ENCODE data around the gene MICAL2.

MICAL2 gene

GRCh38 chr11:12195768-12196167, 85.4 kb downstream of the MICAL2 start:
- no peak overlapping the region for H3K27ac ChIP-seq
- no peak overlapping the region for H3K4me3 ChIP-seq (ENCODE audit: low read depth in 1 of 2, low read length in 1 of 2)
- H3K27me3 ChIP-seq, result no peaks in the 10 kb centered on the region
- TF ChIP-seq CTCF (IDR thresholded peaks at IDR 0.05), result no peak
- H3K4me1 ChIP-seq (ENCODE audit: control insufficient read depth in 1 of 2, insufficient read depth in 1 of 2, low read depth in 1 of 2, low read length in 1 of 2), result no peaks in the 10 kb centered on the region
- H3K9me3 ChIP-seq, result no peaks in the 10 kb centered on the region
- H3K36me3 ChIP-seq, result no peaks in the 10 kb centered on the region

- H3K27ac ChIP-seq, result no peak overlapping the region
- H3K9me3 ChIP-seq, result no peaks in the 10 kb centered on the region
- no peak overlapping the region for H3K4me3 ChIP-seq (ENCODE audit: low read depth in 1 of 2, low read length in 1 of 2)
- H3K27me3 ChIP-seq, result no peaks in the 10 kb centered on the region
- H3K36me3 ChIP-seq, result no peaks in the 10 kb centered on the region
- no peak for TF ChIP-seq CTCF (IDR thresholded peaks at IDR 0.05)
- H3K4me1 ChIP-seq (ENCODE audit: control insufficient read depth in 1 of 2, insufficient read depth in 1 of 2, low read depth in 1 of 2, low read length in 1 of 2), result no peaks in the 10 kb centered on the region
These were observed 85.9 kb downstream of the MICAL2 start for GRCh38 chr11:12196308-12196707.

- H3K36me3 ChIP-seq, result no peaks in the 10 kb centered on the region
- no peak overlapping the region for H3K27ac ChIP-seq
- no peaks in the 10 kb centered on the region for H3K4me1 ChIP-seq (ENCODE audit: control insufficient read depth in 1 of 2, insufficient read depth in 1 of 2, low read depth in 1 of 2, low read length in 1 of 2)
- H3K4me3 ChIP-seq (ENCODE audit: low read depth in 1 of 2, low read length in 1 of 2), result no peak overlapping the region
- no peaks in the 10 kb centered on the region for H3K27me3 ChIP-seq
- no peak for TF ChIP-seq CTCF (IDR thresholded peaks at IDR 0.05)
- H3K9me3 ChIP-seq, result no peaks in the 10 kb centered on the region
These were observed 86.5 kb downstream of the MICAL2 start for GRCh38 chr11:12196872-12197271.

- Histone ChIP-seq H3K4me1 (ENCODE audit: control insufficient read depth in 1 of 2, insufficient read depth in 1 of 2, low read depth in 1 of 2, low read length in 1 of 2) (no peaks in the 10 kb centered on the region), H3K36me3 (no peaks in the 10 kb centered on the region), H3K27ac (no peak overlapping the region), H3K27me3 (no peaks in the 10 kb centered on the region), H3K4me3 (ENCODE audit: low read depth in 1 of 2, low read length in 1 of 2) (no peak overlapping the region), H3K9me3 (no peaks in the 10 kb centered on the region)
- no peak for TF ChIP-seq CTCF (IDR thresholded peaks at IDR 0.05)
These were observed 88.1 kb downstream of the MICAL2 start for GRCh38 chr11:12198251-12199222.

- Histone ChIP-seq H3K27me3 (no peaks in the 10 kb centered on the region), H3K9me3 (no peaks in the 10 kb centered on the region), H3K36me3 (no peaks in the 10 kb centered on the region), H3K4me1 (ENCODE audit: control insufficient read depth in 1 of 2, insufficient read depth in 1 of 2, low read depth in 1 of 2, low read length in 1 of 2) (no peaks in the 10 kb centered on the region), H3K4me3 (ENCODE audit: low read depth in 1 of 2, low read length in 1 of 2) (no peak overlapping the region), H3K27ac (no peak overlapping the region)
- TF ChIP-seq CTCF (IDR thresholded peaks at IDR 0.05), result no peak
These were observed 89.0 kb downstream of the MICAL2 start for GRCh38 chr11:12199231-12199948.

Measured in neutrophil (primary cell).